Mesenchymal stem cell (in vitro differentiated cells and primary cell): ENCODE data around the gene MAP4K3.
A peak's percentile ranks its signal among the peaks of the same experiment; 100 is the strongest.
"Not testable (repeated sequence)": the region's sequence is repeated elsewhere in the genome, so short reads cannot be mapped to it uniquely, and the experiment has no call there.

ENCODE experiments used
- DNase-seq: peaks from one replicate; pipeline ENCODE4 v3.0.0-alpha.2; 2013
- H2AFZ ChIP-seq: one replicate; pipeline ENCODE4 v1.6.1; 2013; ENCODE audit warnings: low read depth, mild to moderate bottlenecking, control low read depth, inconsistent platforms, low read length, moderate library complexity
- H2AK5ac ChIP-seq: 2 replicates; pipeline ENCODE4 v1.6.1; 2013; ENCODE audit warnings: low read length, moderate library complexity, mild to moderate bottlenecking, inconsistent platforms; ENCODE audit not compliant: severe bottlenecking
- H2BK120ac ChIP-seq: one replicate; pipeline ENCODE4 v1.6.1; 2013; ENCODE audit warnings: low read depth, mild to moderate bottlenecking, inconsistent platforms, low read length, moderate library complexity
- H2BK12ac ChIP-seq, 2 experiments: one replicate each; pipeline ENCODE4 v1.6.1; 2013; ENCODE audit warnings: inconsistent platforms in 2 of 2, low read length in 2 of 2, mild to moderate bottlenecking in 2 of 2, moderate library complexity in 2 of 2, control low read depth in 1 of 2
- H2BK15ac ChIP-seq: one replicate; pipeline ENCODE4 v1.6.1; 2013; ENCODE audit warnings: mild to moderate bottlenecking, low read depth, inconsistent platforms; ENCODE audit not compliant: poor library complexity, severe bottlenecking
- H2BK5ac ChIP-seq: 2 replicates; pipeline ENCODE4 v1.6.1; 2013; ENCODE audit warnings: low read depth, mild to moderate bottlenecking, low read length, control low read depth, inconsistent platforms; ENCODE audit not compliant: poor library complexity, severe bottlenecking
- H3K14ac ChIP-seq, 2 experiments: one replicate each; pipeline ENCODE4 v1.6.1; 2013; ENCODE audit warnings: inconsistent platforms in 2 of 2, low read length in 2 of 2, control low read depth in 1 of 2, mild to moderate bottlenecking in 1 of 2, moderate library complexity in 1 of 2
- H3K18ac ChIP-seq, 2 experiments: one replicate each; pipeline ENCODE4 v1.6.1; 2013; ENCODE audit warnings: inconsistent platforms in 2 of 2, low read length in 2 of 2, control low read depth in 1 of 2, low read depth in 1 of 2, mild to moderate bottlenecking in 1 of 2
- H3K23ac ChIP-seq, 2 experiments: one replicate each; pipeline ENCODE4 v1.6.1; 2013; ENCODE audit warnings: inconsistent platforms in 2 of 2, low read length in 2 of 2, mild to moderate bottlenecking in 2 of 2, moderate library complexity in 2 of 2, control low read depth in 1 of 2
- H3K27ac ChIP-seq: 2 replicates; pipeline ENCODE4 v1.5.1; 2013; ENCODE audit warnings: mild to moderate bottlenecking, moderate library complexity, low read length, control low read depth, inconsistent platforms; ENCODE audit not compliant: poor library complexity, severe bottlenecking
- H3K27me3 ChIP-seq, 2 experiments: 2 replicates each; pipeline versions ENCODE4 v1.6.1 to v1.7.0; 2013; ENCODE audit warnings: low read length in 2 of 2, mild to moderate bottlenecking in 2 of 2, moderate library complexity in 2 of 2, control low read depth in 1 of 2, inconsistent platforms in 1 of 2; ENCODE audit not compliant: control insufficient read depth in 1 of 2, insufficient read depth in 1 of 2
- H3K36me3 ChIP-seq, 2 experiments: 2 replicates each; pipeline versions ENCODE4 v1.6.1 to v1.7.0; 2013; ENCODE audit warnings: low read length in 2 of 2, control low read depth in 1 of 2, inconsistent platforms in 1 of 2, low read depth in 1 of 2, mild to moderate bottlenecking in 1 of 2; ENCODE audit not compliant: insufficient read depth in 2 of 2, control insufficient read depth in 1 of 2
- H3K4ac ChIP-seq, 2 experiments: one replicate each; pipeline ENCODE4 v1.6.1; 2013; ENCODE audit warnings: inconsistent platforms in 2 of 2, low read length in 2 of 2, mild to moderate bottlenecking in 2 of 2, moderate library complexity in 2 of 2, control low read depth in 1 of 2, low read depth in 1 of 2
- H3K4me1 ChIP-seq: 2 replicates; pipeline ENCODE4 v1.6.1; 2013; ENCODE audit warnings: low read depth, low read length, control low read depth; ENCODE audit not compliant: control insufficient read depth, insufficient read depth
- H3K4me2 ChIP-seq: 2 replicates; pipeline ENCODE4 v1.6.1; 2013; ENCODE audit warnings: low read length, mild to moderate bottlenecking, inconsistent platforms; ENCODE audit not compliant: poor library complexity, severe bottlenecking
- H3K4me3 ChIP-seq, 2 experiments: 2 replicates each; pipeline versions ENCODE4 v1.5.1 to v1.7.0; 2013; ENCODE audit warnings: low read length in 2 of 2, mild to moderate bottlenecking in 2 of 2, control low read depth in 1 of 2, low read depth in 1 of 2; ENCODE audit not compliant: insufficient read depth in 1 of 2
- H3K79me1 ChIP-seq: replicated peaks from 2 replicates; pipeline ENCODE4 v1.6.1; 2013; ENCODE audit warnings: mild to moderate bottlenecking, control low read depth, low read length, inconsistent platforms; ENCODE audit not compliant: poor library complexity, severe bottlenecking
- H3K9ac ChIP-seq: 2 replicates; pipeline ENCODE4 v1.7.0; 2013; ENCODE audit warnings: mild to moderate bottlenecking, low read length, moderate library complexity
- H3K9me3 ChIP-seq: 2 replicates; pipeline ENCODE4 v1.7.0; 2013; ENCODE audit warnings: mild to moderate bottlenecking, low read length; ENCODE audit not compliant: control insufficient read depth
- H4K8ac ChIP-seq: one replicate; pipeline ENCODE4 v1.6.1; 2013; ENCODE audit warnings: inconsistent platforms, mild to moderate bottlenecking, low read length, moderate library complexity
- H4K91ac ChIP-seq: one replicate; pipeline ENCODE4 v1.6.1; 2013; ENCODE audit warnings: mild to moderate bottlenecking, low read length, inconsistent platforms
- WGBS: methylation state at CpG from one replicate; pipeline ENCODE4 v1.1.7; 2013; ENCODE audit warnings: mixed read lengths; 5-methylcytosine and 5-hydroxymethylcytosine counted together

MAP4K3 gene

GRCh38 chr2:39321056-39322035 lies 115.7 kb downstream of the MAP4K3 start:
- not testable (repeated sequence) for H3K4me2 ChIP-seq, H3K79me1 ChIP-seq
- 91% methylated on average over 12 of the region's 16 CpGs for WGBS

GRCh38 chr2:39320162-39320561 lies 116.9 kb downstream of the MAP4K3 start:
- H3K9ac ChIP-seq = no peak overlapping the region
- no peaks in the 10 kb centered on the region for H3K9me3 ChIP-seq
- no peak overlapping the region for H2BK120ac ChIP-seq
- H4K91ac ChIP-seq = no peak overlapping the region
- H2AFZ ChIP-seq = no peak overlapping the region
- H3K4me2 ChIP-seq = no peak overlapping the region
- H2BK15ac ChIP-seq = no peak overlapping the region
- no peak overlapping the region for H2BK12ac ChIP-seq
- no peaks in the 10 kb centered on the region for H3K4me1 ChIP-seq
- H3K14ac ChIP-seq = no peak overlapping the region
- H4K8ac ChIP-seq = no peak overlapping the region
- no peak overlapping the region for H2AK5ac ChIP-seq
- no peak overlapping the region for H3K23ac ChIP-seq
- H3K18ac ChIP-seq = no peak overlapping the region
- no CpG with 5 or more reads among the region's 4 CpGs for WGBS
- H3K79me1 ChIP-seq = peaks cover 3% of the 10 kb centered on the region
- no peak overlapping the region for H3K27ac ChIP-seq
- H3K4me3 ChIP-seq = no peak overlapping the region
- no peak overlapping the region for H3K4ac ChIP-seq
- H3K36me3 ChIP-seq = peaks cover 0 to 72% of the 10 kb centered on the region in 2 experiments
- no peak for DNase-seq
- H2BK5ac ChIP-seq = no peak overlapping the region
- H3K27me3 ChIP-seq = no peaks in the 10 kb centered on the region

More at GRCh38 chr2:39321056-39322035, 115.7 kb downstream of the MAP4K3 start:
- H2BK5ac ChIP-seq, H2BK15ac ChIP-seq, H4K91ac ChIP-seq, H3K9me3 ChIP-seq, H2AFZ ChIP-seq, H3K27me3 ChIP-seq, H3K18ac ChIP-seq, H3K14ac ChIP-seq, H3K4me1 ChIP-seq, H2AK5ac ChIP-seq, DNase-seq, H2BK120ac ChIP-seq, H2BK12ac ChIP-seq, H3K27ac ChIP-seq, H4K8ac ChIP-seq, H3K4ac ChIP-seq, H3K9ac ChIP-seq, H3K4me3 ChIP-seq, H3K23ac ChIP-seq: not testable (repeated sequence)
- H3K36me3 ChIP-seq = peaks cover 0 to 77% of the 10 kb centered on the region in 2 experiments

- no peak overlapping the region for H3K4me2 ChIP-seq
- H3K23ac ChIP-seq = no peak overlapping the region
- DNase-seq = peak; percentile 41
- no peak overlapping the region for H2BK5ac ChIP-seq
- H2BK12ac ChIP-seq = no peak overlapping the region
- no peak overlapping the region for H3K9ac ChIP-seq
- H3K4me1 ChIP-seq = no peaks in the 10 kb centered on the region
- H3K4ac ChIP-seq = no peak overlapping the region
- no peak overlapping the region for H4K91ac ChIP-seq
- WGBS = 98% methylated on average over 2 of the region's 4 CpGs
- H3K79me1 ChIP-seq = peaks cover 10% of the 10 kb centered on the region
- H3K27ac ChIP-seq = no peak overlapping the region
- H3K9me3 ChIP-seq = no peaks in the 10 kb centered on the region
- H2AK5ac ChIP-seq = no peak overlapping the region
- H3K18ac ChIP-seq = no peak overlapping the region
- no peak overlapping the region for H2AFZ ChIP-seq
- H3K4me3 ChIP-seq = no peak overlapping the region
- H4K8ac ChIP-seq = no peak overlapping the region
- no peak overlapping the region for H3K14ac ChIP-seq
- H3K27me3 ChIP-seq = no peaks in the 10 kb centered on the region
- no peak overlapping the region for H2BK120ac ChIP-seq
- H2BK15ac ChIP-seq = no peak overlapping the region
- H3K36me3 ChIP-seq = peaks cover 14 to 69% of the 10 kb centered on the region in 2 experiments
These were observed 123.5 kb downstream of the MAP4K3 start for GRCh38 chr2:39313575-39313974.

GRCh38 chr2:39311469-39311868 lies 125.6 kb downstream of the MAP4K3 start:
- no peak for DNase-seq
- Histone ChIP-seq H3K18ac (no peak overlapping the region), H2BK15ac (no peak overlapping the region), H2BK12ac (no peak overlapping the region), H4K8ac (no peak overlapping the region), H3K27ac (no peak overlapping the region), H4K91ac (no peak overlapping the region), H2BK120ac (no peak overlapping the region), H2AFZ (no peak overlapping the region), H3K9ac (no peak overlapping the region), H3K36me3 (peaks cover 14 to 81% of the 10 kb centered on the region in 2 experiments), H2AK5ac (no peak overlapping the region), H3K27me3 (no peaks in the 10 kb centered on the region), H3K4ac (no peak overlapping the region), H3K4me1 (no peaks in the 10 kb centered on the region), H3K14ac (no peak overlapping the region), H3K9me3 (no peaks in the 10 kb centered on the region), H2BK5ac (no peak overlapping the region), H3K4me3 (no peak overlapping the region), H3K79me1 (peaks cover 12% of the 10 kb centered on the region), H3K23ac (no peak overlapping the region), H3K4me2 (no peak overlapping the region)
- 95% methylated on average over 2 of the region's 2 CpGs for WGBS
